22Rv1 (cell line): ENCODE measurements around the gene FAM200C.

Experiments
- H3K27ac ChIP-seq: fragments of 450-650 bp; 2 replicates; pipeline ENCODE4 v1.5.1; 2017
- CTCF ChIP-seq: fragments of 450-650 bp; IDR thresholded peaks from 2 replicates; pipeline ENCODE4 v1.5.1; 2017; ENCODE audit warnings: mild to moderate bottlenecking
- ZFX ChIP-seq: fragments of 450-650 bp; IDR thresholded peaks from 2 replicates; pipeline ENCODE4 v1.6.1; 2017; ENCODE audit warnings: antibody characterized with exemption, borderline replicate concordance

Gene FAM200C

GRCh38 chr5:160352308-160352707 lies 47.5 kb downstream of the FAM200C start:
- no peak for TF ChIP-seq ZFX
- no peak for TF ChIP-seq CTCF
- no peak overlapping the region for H3K27ac ChIP-seq

- TF ChIP-seq CTCF (no peak), ZFX (no peak)
- no peak overlapping the region for H3K27ac ChIP-seq
Observed at GRCh38 chr5:160349935-160350303, 49.9 kb downstream of the FAM200C start.

- H3K27ac ChIP-seq, result no peak overlapping the region
- no peak for TF ChIP-seq CTCF
- TF ChIP-seq ZFX, result no peak
Observed at GRCh38 chr5:160349249-160349934, 50.5 kb downstream of the FAM200C start.

GRCh38 chr5:160348080-160348479 lies 51.8 kb downstream of the FAM200C start:
- H3K27ac ChIP-seq, result no peak overlapping the region
- TF ChIP-seq ZFX, result no peak
- no peak for TF ChIP-seq CTCF

GRCh38 chr5:160347448-160347847 lies 52.4 kb downstream of the FAM200C start:
- no peak overlapping the region for H3K27ac ChIP-seq
- TF ChIP-seq ZFX, result no peak
- TF ChIP-seq CTCF, result no peak
